SIG-M5 (cell line): ENCODE results near the gene TBC1D32.
"Not testable (repeated sequence)": the region's sequence is repeated elsewhere in the genome, so short reads cannot be mapped to it uniquely, and the experiment has no call there.

Source experiments
- DNase-seq: peaks from one replicate; lab custom pipeline; 2025; lab: John Stamatoyannopoulos, UW

Gene TBC1D32

GRCh38 chr6:121223930-121224329 lies 110.3 kb downstream of the TBC1D32 start:
- no peak for DNase-seq

GRCh38 chr6:121223212-121223611 lies 111.1 kb downstream of the TBC1D32 start:
- DNase-seq = no peak

- no peak for DNase-seq
These were observed 111.6 kb downstream of the TBC1D32 start for GRCh38 chr6:121222656-121223055.

GRCh38 chr6:121216928-121217327 lies 117.4 kb downstream of the TBC1D32 start:
- DNase-seq = no peak

GRCh38 chr6:121213341-121213740 lies 120.9 kb downstream of the TBC1D32 start:
- DNase-seq = not testable (repeated sequence)

- DNase-seq = no peak
These were observed 123.3 kb downstream of the TBC1D32 start for GRCh38 chr6:121210943-121211342.

- DNase-seq = no peak
These were observed 128.7 kb downstream of the TBC1D32 start for GRCh38 chr6:121205569-121205968.

- DNase-seq = no peak
These were observed 133.2 kb downstream of the TBC1D32 start for GRCh38 chr6:121201105-121201504.

- DNase-seq = not testable (repeated sequence)
These were observed 138.2 kb downstream of the TBC1D32 start for GRCh38 chr6:121196042-121196441.

GRCh38 chr6:121190122-121190521 lies 144.2 kb downstream of the TBC1D32 start:
- no peak for DNase-seq

- no peak for DNase-seq
These were observed 145.9 kb downstream of the TBC1D32 start for GRCh38 chr6:121188356-121188755.

- DNase-seq = no peak
These were observed 146.5 kb downstream of the TBC1D32 start for GRCh38 chr6:121187833-121188200.

- DNase-seq = no peak
These were observed 147.0 kb downstream of the TBC1D32 start for GRCh38 chr6:121187200-121187832.

- DNase-seq = no peak
These were observed 150.5 kb downstream of the TBC1D32 start for GRCh38 chr6:121183742-121184141.

GRCh38 chr6:121175827-121176226 lies 158.5 kb downstream of the TBC1D32 start:
- DNase-seq = no peak

- not testable (repeated sequence) for DNase-seq
These were observed 161.8 kb downstream of the TBC1D32 start for GRCh38 chr6:121172451-121172850.

GRCh38 chr6:121171879-121172278 lies 162.4 kb downstream of the TBC1D32 start:
- no peak for DNase-seq

GRCh38 chr6:121161886-121162285 lies 172.4 kb downstream of the TBC1D32 start:
- no peak for DNase-seq

GRCh38 chr6:121160276-121160675 lies 174.0 kb downstream of the TBC1D32 start:
- no peak for DNase-seq

- DNase-seq = no peak
These were observed 175.4 kb downstream of the TBC1D32 start for GRCh38 chr6:121158891-121159290.

- DNase-seq = no peak
These were observed 175.8 kb downstream of the TBC1D32 start for GRCh38 chr6:121158438-121158837.

- DNase-seq = no peak
These were observed 176.4 kb downstream of the TBC1D32 start for GRCh38 chr6:121157906-121158305.

GRCh38 chr6:121143476-121143875 lies 190.8 kb downstream of the TBC1D32 start:
- no peak for DNase-seq

- no peak for DNase-seq
These were observed 192.2 kb downstream of the TBC1D32 start for GRCh38 chr6:121142093-121142492.
